HEK293 (cell line): ENCODE measurements around the gene MTUS2.

Experiments
- CTCF ChIA-PET: fragments of 350-600 bp; formaldehyde crosslinking; extraction: SDS; loops from one replicate; lab custom pipeline; 2021; ENCODE audit warnings: antibody characterized with exemption; lab: Yijun Ruan, JAX
- POLR2A ChIA-PET: fragments of 300-600 bp; formaldehyde crosslinking; extraction: SDS; loops from one replicate; lab custom pipeline; 2020; ENCODE audit warnings: antibody characterized with exemption, inconsistent platforms; lab: Yijun Ruan, JAX
- H3K27ac ChIP-seq: fragments of 200-500 bp; sonication (Bioruptor generic); 2 replicates; pipeline ENCODE4 v1.5.1; 2014; ENCODE audit warnings: low read depth, low read length, control low read depth, inconsistent platforms; ENCODE audit errors: extremely low read depth
- H3K36me3 ChIP-seq, 2 experiments: fragments of 200-500 bp in 1 of 2; sonication (Bioruptor generic) in 1 of 2; 1 replicate in 1 of 2; 2 replicates in 1 of 2; pipeline ENCODE4 v1.5.1; 2014 to 2017; ENCODE audit warnings: inconsistent platforms in 2 of 2, low read length in 2 of 2; ENCODE audit not compliant: control insufficient read depth in 2 of 2, insufficient read depth in 1 of 2
- H3K4me1 ChIP-seq: fragments of 200-500 bp; sonication (Bioruptor generic); 2 replicates; pipeline ENCODE4 v1.5.1; 2014; ENCODE audit warnings: mild to moderate bottlenecking, low read length, inconsistent platforms; ENCODE audit not compliant: control insufficient read depth, insufficient read depth
- H3K4me3 ChIP-seq: 2 replicates; pipeline ENCODE4 v1.5.1; 2011; ENCODE audit warnings: low read depth, mild to moderate bottlenecking, control low read depth, low read length, moderate library complexity
- H3K9me3 ChIP-seq: fragments of 200-500 bp; sonication (Bioruptor generic); 2 replicates; pipeline ENCODE4 v1.5.1; 2014; ENCODE audit warnings: low read depth, low read length, inconsistent platforms; ENCODE audit not compliant: control insufficient read depth, insufficient read depth
- BCL11A ChIP-seq: fragments of 450-650 bp; formaldehyde crosslinking; IDR thresholded peaks from 2 replicates; pipeline ENCODE4 v1.5.1; 2016; ENCODE audit warnings: low read depth, missing biosample characterization, missing genetic modification characterization
- BCL6B ChIP-seq: fragments of 450-650 bp; formaldehyde crosslinking; IDR thresholded peaks from 2 replicates; pipeline ENCODE4 v1.5.1; 2017; ENCODE audit warnings: missing biosample characterization, missing genetic modification characterization
- EGR2 ChIP-seq: fragments of 450-650 bp; formaldehyde crosslinking; IDR thresholded peaks from 2 replicates; pipeline ENCODE4 v1.5.1; 2016; ENCODE audit warnings: low read depth, missing biosample characterization, missing genetic modification characterization
- PRDM6 ChIP-seq: fragments of 450-650 bp; formaldehyde crosslinking; IDR thresholded peaks from 2 replicates; pipeline ENCODE4 v1.5.1; 2017; ENCODE audit warnings: missing biosample characterization, missing genetic modification characterization
- REST ChIP-seq: fragments of 450-650 bp; formaldehyde crosslinking; IDR thresholded peaks from 2 replicates; pipeline ENCODE4 v1.5.1; 2016; ENCODE audit warnings: missing biosample characterization, missing genetic modification characterization
- SP7 ChIP-seq: fragments of 450-650 bp; formaldehyde crosslinking; IDR thresholded peaks from 2 replicates; pipeline ENCODE4 v1.5.1; 2016; ENCODE audit warnings: missing biosample characterization, missing genetic modification characterization
- TCF7L2 ChIP-seq: IDR thresholded peaks from 2 replicates; pipeline ENCODE4 v1.6.1; 2011; ENCODE audit warnings: low read depth, mild to moderate bottlenecking, inconsistent platforms, low read length, moderate library complexity, borderline replicate concordance
- ZBTB8A ChIP-seq: fragments of 450-650 bp; formaldehyde crosslinking; IDR thresholded peaks from 2 replicates; pipeline ENCODE4 v1.5.1; 2016; ENCODE audit warnings: missing biosample characterization, missing genetic modification characterization
- ZFP37 ChIP-seq: fragments of 450-650 bp; formaldehyde crosslinking; IDR thresholded peaks from 2 replicates; pipeline ENCODE4 v1.5.1; 2016; ENCODE audit warnings: missing biosample characterization, missing genetic modification characterization
- ZNF132 ChIP-seq: fragments of 450-650 bp; formaldehyde crosslinking; IDR thresholded peaks from 2 replicates; pipeline ENCODE4 v1.5.1; 2017; ENCODE audit warnings: missing biosample characterization, missing genetic modification characterization, borderline replicate concordance
- ZNF292 ChIP-seq: fragments of 450-650 bp; formaldehyde crosslinking; IDR thresholded peaks from 2 replicates; pipeline ENCODE4 v1.5.1; 2016; ENCODE audit warnings: low read depth, missing biosample characterization, missing genetic modification characterization, borderline replicate concordance
- ZNF366 ChIP-seq: fragments of 450-650 bp; formaldehyde crosslinking; conservative IDR thresholded peaks from 2 replicates; pipeline ENCODE4 v1.5.1; 2016; ENCODE audit warnings: missing biosample characterization, missing genetic modification characterization
- ZNF488 ChIP-seq: fragments of 450-650 bp; formaldehyde crosslinking; IDR thresholded peaks from 2 replicates; pipeline ENCODE4 v1.5.1; 2016; ENCODE audit warnings: missing biosample characterization, missing genetic modification characterization
- ZNF544 ChIP-seq: fragments of 450-650 bp; formaldehyde crosslinking; IDR thresholded peaks from 2 replicates; pipeline ENCODE4 v1.5.0; 2017; ENCODE audit warnings: missing biosample characterization, missing genetic modification characterization
- ZNF555 ChIP-seq: fragments of 450-650 bp; formaldehyde crosslinking; conservative IDR thresholded peaks from 2 replicates; pipeline ENCODE4 v1.5.1; 2017; ENCODE audit warnings: missing biosample characterization, mild to moderate bottlenecking, missing genetic modification characterization, inconsistent platforms
- ZNF623 ChIP-seq: fragments of 450-650 bp; formaldehyde crosslinking; IDR thresholded peaks from 2 replicates; pipeline ENCODE4 v1.5.1; 2016; ENCODE audit warnings: missing biosample characterization, missing genetic modification characterization
- ZNF624 ChIP-seq: fragments of 450-650 bp; formaldehyde crosslinking; IDR thresholded peaks from 2 replicates; pipeline ENCODE4 v1.5.1; 2017; ENCODE audit warnings: missing biosample characterization, missing genetic modification characterization
- ZNF677 ChIP-seq: fragments of 450-650 bp; IDR thresholded peaks from 2 replicates; pipeline ENCODE4 v1.5.0; 2018; ENCODE audit warnings: missing biosample characterization, mild to moderate bottlenecking, missing genetic modification characterization, moderate library complexity
- ZNF701 ChIP-seq: fragments of 450-650 bp; formaldehyde crosslinking; IDR thresholded peaks from 2 replicates; pipeline ENCODE4 v1.5.1; 2016; ENCODE audit warnings: missing biosample characterization, missing genetic modification characterization
- ZNF704 ChIP-seq: fragments of 450-650 bp; formaldehyde crosslinking; IDR thresholded peaks from 2 replicates; pipeline ENCODE4 v1.5.1; 2016; ENCODE audit warnings: missing biosample characterization, missing genetic modification characterization
- ZNF777 ChIP-seq: fragments of 450-650 bp; formaldehyde crosslinking; IDR thresholded peaks from 2 replicates; pipeline ENCODE4 v1.5.1; 2017; ENCODE audit warnings: missing biosample characterization, missing genetic modification characterization, borderline replicate concordance
- ZNF785 ChIP-seq: fragments of 450-650 bp; formaldehyde crosslinking; IDR thresholded peaks from 2 replicates; pipeline ENCODE4 v1.5.1; 2016; ENCODE audit warnings: missing biosample characterization, missing genetic modification characterization
- ZNF843 ChIP-seq: fragments of 450-650 bp; formaldehyde crosslinking; IDR thresholded peaks from 2 replicates; pipeline ENCODE4 v1.5.1; 2016; ENCODE audit warnings: missing biosample characterization, missing genetic modification characterization
- ZSCAN30 ChIP-seq: fragments of 450-650 bp; IDR thresholded peaks from 2 replicates; pipeline ENCODE4 v1.5.1; 2018; ENCODE audit warnings: missing biosample characterization, mild to moderate bottlenecking, missing genetic modification characterization, moderate library complexity
- TF ChIP-seq, protein P1 (sequence below): fragments of 450-650 bp; formaldehyde crosslinking; IDR thresholded peaks from 2 replicates; pipeline ENCODE4 v1.5.1; 2016; ENCODE audit warnings: missing biosample characterization, missing genetic modification characterization, low read depth
- TF ChIP-seq, protein P2 (sequence below): fragments of 450-650 bp; formaldehyde crosslinking; IDR thresholded peaks from 2 replicates; pipeline ENCODE4; 2016; ENCODE audit warnings: missing biosample characterization, missing genetic modification characterization

Gene MTUS2

DNA sequence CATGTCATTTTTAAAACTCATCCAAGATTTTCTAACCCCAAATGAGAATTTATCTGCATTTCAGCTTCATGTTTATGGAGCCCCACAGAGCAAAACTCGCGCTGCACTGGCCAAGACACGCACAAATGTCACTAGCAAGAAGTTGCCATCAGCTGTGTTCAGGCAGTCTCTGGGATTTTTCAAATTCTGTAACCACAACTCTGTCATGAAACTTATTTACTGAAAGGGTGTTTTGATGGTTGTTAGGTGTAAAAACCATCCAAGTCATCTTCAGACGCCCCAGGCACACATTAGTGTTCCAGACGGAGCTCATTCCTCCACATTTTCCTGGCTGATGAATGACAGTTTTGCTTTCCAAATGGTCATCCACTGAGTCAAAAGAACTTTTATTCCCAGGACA, 712.0 kb downstream of the MTUS2 start:
- H3K36me3 ChIP-seq = peaks cover 3 to 88% of the 10 kb centered on the region in 2 experiments
- H3K4me3 ChIP-seq = no peak overlapping the region
- no peak for TF ChIP-seq ZNF704
- no peak for TF ChIP-seq ZSCAN30
- TF ChIP-seq, protein P1, sequence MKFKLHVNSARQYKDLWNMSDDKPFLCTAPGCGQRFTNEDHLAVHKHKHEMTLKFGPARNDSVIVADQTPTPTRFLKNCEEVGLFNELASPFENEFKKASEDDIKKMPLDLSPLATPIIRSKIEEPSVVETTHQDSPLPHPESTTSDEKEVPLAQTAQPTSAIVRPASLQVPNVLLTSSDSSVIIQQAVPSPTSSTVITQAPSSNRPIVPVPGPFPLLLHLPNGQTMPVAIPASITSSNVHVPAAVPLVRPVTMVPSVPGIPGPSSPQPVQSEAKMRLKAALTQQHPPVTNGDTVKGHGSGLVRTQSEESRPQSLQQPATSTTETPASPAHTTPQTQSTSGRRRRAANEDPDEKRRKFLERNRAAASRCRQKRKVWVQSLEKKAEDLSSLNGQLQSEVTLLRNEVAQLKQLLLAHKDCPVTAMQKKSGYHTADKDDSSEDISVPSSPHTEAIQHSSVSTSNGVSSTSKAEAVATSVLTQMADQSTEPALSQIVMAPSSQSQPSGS = no peak
- no peak for TF ChIP-seq ZNF624 (tag by site-specific recombination)
- no peak for TF ChIP-seq PRDM6 (tag by site-specific recombination)
- TF ChIP-seq ZNF292 (tag by site-specific recombination) = no peak
- TF ChIP-seq ZNF785 (tag by site-specific recombination) = no peak
- TF ChIP-seq ZNF132 = no peak
- TF ChIP-seq ZNF544 (tag by site-specific recombination) = no peak
- TF ChIP-seq ZNF623 (tag by site-specific recombination) = no peak
- TF ChIP-seq ZNF366 = no peak
- TF ChIP-seq ZNF555 = no peak
- TF ChIP-seq BCL6B (tag by site-specific recombination) = no peak
- H3K9me3 ChIP-seq = no peaks in the 10 kb centered on the region
- ChIA-PET POLR2A (no interaction called here), CTCF (interaction anchor here (0.6 to 1.0 kb wide), 2 partner anchors 24 to 264 kb away, joined by 3 to 4 read pairs; no protein-coding TSS in a partner anchor)
- H3K27ac ChIP-seq = no peak overlapping the region
- no peaks in the 10 kb centered on the region for H3K4me1 ChIP-seq

GRCh38 chr13:29532821-29533220, 712.7 kb downstream of the MTUS2 start:
- Histone ChIP-seq H3K4me3 (no peak overlapping the region), H3K36me3 (peaks cover 3 to 81% of the 10 kb centered on the region in 2 experiments), H3K9me3 (no peaks in the 10 kb centered on the region), H3K27ac (no peak overlapping the region), H3K4me1 (no peaks in the 10 kb centered on the region)
- CTCF ChIA-PET = interaction anchor here (0.6 kb wide), 1 partner anchor 265 kb away, joined by 4 read pairs; no protein-coding TSS in a partner anchor
- POLR2A ChIA-PET = no interaction called here
- TF ChIP-seq EGR2 (tag by site-specific recombination) (no peak), ZNF677 (no peak), ZFP37 (no peak), ZNF843 (tag by site-specific recombination) (no peak), ZNF777 (tag by site-specific recombination) (no peak), SP7 (tag by site-specific recombination) (no peak), BCL11A (tag by site-specific recombination) (no peak), ZNF488 (no peak), ZBTB8A (tag by site-specific recombination) (no peak), ZNF701 (tag by site-specific recombination) (no peak), REST (tag by site-specific recombination) (no peak), TCF7L2 (no peak)
- TF ChIP-seq, protein P2, sequence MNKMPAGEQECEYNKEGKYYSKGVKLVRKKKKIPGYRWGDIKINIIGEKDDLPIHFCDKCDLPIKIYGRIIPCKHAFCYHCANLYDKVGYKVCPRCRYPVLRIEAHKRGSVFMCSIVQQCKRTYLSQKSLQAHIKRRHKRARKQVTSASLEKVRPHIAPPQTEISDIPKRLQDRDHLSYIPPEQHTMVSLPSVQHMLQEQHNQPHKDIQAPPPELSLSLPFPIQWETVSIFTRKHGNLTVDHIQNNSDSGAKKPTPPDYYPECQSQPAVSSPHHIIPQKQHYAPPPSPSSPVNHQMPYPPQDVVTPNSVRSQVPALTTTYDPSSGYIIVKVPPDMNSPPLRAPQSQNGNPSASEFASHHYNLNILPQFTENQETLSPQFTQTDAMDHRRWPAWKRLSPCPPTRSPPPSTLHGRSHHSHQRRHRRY = no peak
